ENCODE results near the gene RSRP1. TPM values are rescaled to one million over a fixed set of nuclear protein-coding genes. Genes with fewer than 3 reads are reported as not detected.
"Not testable (repeated sequence)": the region's sequence is repeated elsewhere in the genome, so short reads cannot be mapped to it uniquely, and the experiment has no call there.

Gene RSRP1
- total RNA-seq, 1 donor from 2014 or later = 46.4 TPM

DNA sequence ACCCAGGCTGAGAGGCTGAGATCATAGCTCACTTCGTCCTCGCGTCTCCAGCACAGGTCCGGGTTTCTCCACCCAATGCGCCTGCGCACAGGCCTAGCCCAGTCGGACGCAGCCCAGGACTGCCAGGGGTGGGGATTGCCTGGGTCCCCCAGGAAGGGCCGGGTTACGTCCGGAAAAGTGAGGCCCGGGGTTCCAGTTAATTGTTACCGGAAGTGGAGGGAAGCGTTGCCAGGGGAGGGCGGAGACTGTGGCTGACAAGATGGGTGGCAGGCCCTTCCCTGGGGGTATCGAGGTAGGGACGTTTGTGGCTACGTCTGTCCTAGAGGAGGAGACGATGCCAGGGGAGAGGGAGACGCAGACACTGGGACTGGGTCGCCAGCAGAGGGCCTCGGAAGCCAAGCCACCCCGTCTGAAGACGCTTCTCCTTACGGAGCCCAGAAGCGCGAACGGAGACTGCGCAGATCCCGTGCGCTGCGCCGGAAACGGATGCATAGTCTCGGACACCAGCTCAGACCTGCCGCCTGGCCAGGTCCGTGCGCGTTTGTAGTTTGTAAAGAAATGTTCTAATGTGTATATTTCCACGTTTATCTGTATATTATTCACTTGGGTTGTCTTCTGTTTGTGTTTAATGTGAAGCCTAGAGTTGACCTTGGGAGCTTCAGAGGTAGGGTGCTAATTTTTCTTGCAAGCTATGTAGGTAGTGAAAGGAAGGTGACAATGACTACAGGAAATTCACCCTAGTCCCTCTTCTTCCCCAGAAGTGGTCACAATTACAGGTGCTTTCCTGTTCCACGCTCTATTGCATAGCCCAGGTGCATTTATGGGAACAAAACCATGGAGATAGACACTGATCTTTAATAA, 7.3 kb downstream of the RSRP1 start:
- H3K9me3 ChIP-seq (ENCODE audit: control insufficient read depth in 3 of 3, low read length in 3 of 3) = no peaks in the 10 kb centered on the region
- H3K27me3 ChIP-seq (ENCODE audit: control insufficient read depth in 3 of 3, insufficient read depth in 3 of 3, low read length in 3 of 3) = no peaks in the 10 kb centered on the region
- peak overlapping the region; percentile 71 to 87 (median 81) for H3K4me3 ChIP-seq (ENCODE audit: low read length in 3 of 3)
- peak overlapping the region; percentile 93 for H3K27ac ChIP-seq (ENCODE audit: low read depth, low read length)
- H3K9ac ChIP-seq (ENCODE audit: low read depth in 1 of 3, low read length in 3 of 3) = peak overlapping the region; percentile 82 to 90 (median 87)
- peaks cover 18 to 27% (median 22%) of the 10 kb centered on the region in 3 donors for H3K36me3 ChIP-seq (ENCODE audit: control insufficient read depth in 3 of 3, insufficient read depth in 3 of 3, low read length in 3 of 3)
- H3K4me1 ChIP-seq (ENCODE audit: control insufficient read depth in 3 of 3, insufficient read depth in 3 of 3, low read length in 3 of 3) = peaks cover 25 to 43% (median 37%) of the 10 kb centered on the region in 3 donors

DNA sequence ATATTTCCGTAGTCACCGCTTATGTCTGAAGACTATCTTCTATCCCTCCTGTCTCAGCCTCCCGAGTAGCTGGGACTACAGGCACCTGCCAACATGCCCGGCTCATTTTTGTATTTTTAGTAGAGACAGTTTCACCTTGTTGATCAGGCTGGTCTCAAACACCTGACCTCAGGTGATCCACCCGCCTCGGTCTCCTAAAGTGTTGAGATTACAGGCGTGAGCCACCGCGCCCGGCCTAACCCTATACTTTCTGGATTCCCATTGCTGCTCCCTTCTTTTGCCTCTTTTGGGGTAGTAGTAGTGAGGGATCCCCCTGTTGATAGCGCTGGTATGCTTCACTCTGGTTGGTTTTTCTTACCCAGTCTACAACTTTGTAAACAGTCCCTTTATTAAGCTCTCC, 9.2 kb downstream of the RSRP1 start:
- H3K9me3 ChIP-seq (ENCODE audit: control insufficient read depth in 3 of 3, low read length in 3 of 3) = no peaks in the 10 kb centered on the region
- H3K4me3 ChIP-seq (ENCODE audit: low read length in 3 of 3) = no peak overlapping the region
- no peak overlapping the region for H3K9ac ChIP-seq (ENCODE audit: low read depth in 1 of 3, low read length in 3 of 3)
- no peaks in the 10 kb centered on the region for H3K27me3 ChIP-seq (ENCODE audit: control insufficient read depth in 3 of 3, insufficient read depth in 3 of 3, low read length in 3 of 3)
- H3K27ac ChIP-seq (ENCODE audit: low read depth, low read length) = peak overlapping the region; percentile 49
- H3K36me3 ChIP-seq (ENCODE audit: control insufficient read depth in 3 of 3, insufficient read depth in 3 of 3, low read length in 3 of 3) = peaks cover 7 to 12% (median 12%) of the 10 kb centered on the region in 3 donors
- H3K4me1 ChIP-seq (ENCODE audit: control insufficient read depth in 3 of 3, insufficient read depth in 3 of 3, low read length in 3 of 3) = peaks cover 30 to 39% (median 38%) of the 10 kb centered on the region in 3 donors

DNA sequence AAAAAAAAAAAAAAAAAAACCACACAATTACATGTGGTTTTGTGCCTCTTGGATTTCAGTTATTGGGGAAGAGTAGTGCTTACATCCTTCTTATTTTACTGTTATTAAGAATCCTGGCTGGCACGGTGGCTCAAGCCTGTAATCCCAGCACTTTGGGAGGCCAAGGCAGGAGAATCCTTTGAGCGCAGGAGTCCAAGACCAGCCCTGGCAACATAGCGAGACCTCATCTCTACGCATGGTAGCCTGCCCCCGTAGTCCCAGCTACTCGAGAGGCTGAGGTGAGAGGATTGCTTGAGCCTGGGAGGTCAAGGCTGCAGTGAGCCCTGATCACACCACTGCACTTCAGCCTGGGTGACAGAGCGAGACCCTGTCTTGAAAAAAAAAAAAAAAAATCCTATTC, 11.0 kb downstream of the RSRP1 start:
- H3K9ac ChIP-seq (ENCODE audit: low read depth in 1 of 3, low read length in 3 of 3); H3K27ac ChIP-seq (ENCODE audit: low read depth, low read length); H3K4me3 ChIP-seq (ENCODE audit: low read length in 3 of 3); H3K36me3 ChIP-seq (ENCODE audit: control insufficient read depth in 3 of 3, insufficient read depth in 3 of 3, low read length in 3 of 3); H3K9me3 ChIP-seq (ENCODE audit: control insufficient read depth in 3 of 3, low read length in 3 of 3); H3K27me3 ChIP-seq (ENCODE audit: control insufficient read depth in 3 of 3, insufficient read depth in 3 of 3, low read length in 3 of 3): not testable (repeated sequence)
- H3K4me1 ChIP-seq (ENCODE audit: control insufficient read depth in 3 of 3, insufficient read depth in 3 of 3, low read length in 3 of 3) = peaks cover 36 to 49% (median 46%) of the 10 kb centered on the region in 3 donors

DNA sequence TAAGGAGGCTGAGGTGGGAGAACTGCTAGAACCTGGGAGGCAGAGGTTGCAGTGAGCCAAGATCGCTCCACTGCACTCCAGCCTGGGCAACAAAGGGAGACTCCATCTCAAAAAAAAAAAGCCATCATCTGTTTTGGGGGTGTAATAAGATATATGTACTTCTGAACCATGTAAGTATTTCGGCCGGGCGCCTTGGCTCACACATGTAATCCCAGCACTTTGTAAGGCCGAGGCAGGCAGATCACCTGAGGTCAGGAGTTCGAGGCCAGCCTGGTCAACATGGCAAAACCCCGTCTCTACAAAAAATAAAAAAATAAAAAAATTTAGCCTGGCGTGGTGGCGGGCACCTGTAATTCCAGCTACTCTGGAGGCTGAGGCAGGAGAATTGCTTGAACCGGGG, 11.8 kb downstream of the RSRP1 start:
- H3K27ac ChIP-seq (ENCODE audit: low read depth, low read length) = peak overlapping the region; percentile 99
- H3K36me3 ChIP-seq (ENCODE audit: control insufficient read depth in 3 of 3, insufficient read depth in 3 of 3, low read length in 3 of 3); H3K4me3 ChIP-seq (ENCODE audit: low read length in 3 of 3); H3K9me3 ChIP-seq (ENCODE audit: control insufficient read depth in 3 of 3, low read length in 3 of 3); H3K27me3 ChIP-seq (ENCODE audit: control insufficient read depth in 3 of 3, insufficient read depth in 3 of 3, low read length in 3 of 3); H3K9ac ChIP-seq (ENCODE audit: low read depth in 1 of 3, low read length in 3 of 3): not testable (repeated sequence)
- peaks cover 33 to 44% (median 41%) of the 10 kb centered on the region in 3 donors for H3K4me1 ChIP-seq (ENCODE audit: control insufficient read depth in 3 of 3, insufficient read depth in 3 of 3, low read length in 3 of 3)

DNA sequence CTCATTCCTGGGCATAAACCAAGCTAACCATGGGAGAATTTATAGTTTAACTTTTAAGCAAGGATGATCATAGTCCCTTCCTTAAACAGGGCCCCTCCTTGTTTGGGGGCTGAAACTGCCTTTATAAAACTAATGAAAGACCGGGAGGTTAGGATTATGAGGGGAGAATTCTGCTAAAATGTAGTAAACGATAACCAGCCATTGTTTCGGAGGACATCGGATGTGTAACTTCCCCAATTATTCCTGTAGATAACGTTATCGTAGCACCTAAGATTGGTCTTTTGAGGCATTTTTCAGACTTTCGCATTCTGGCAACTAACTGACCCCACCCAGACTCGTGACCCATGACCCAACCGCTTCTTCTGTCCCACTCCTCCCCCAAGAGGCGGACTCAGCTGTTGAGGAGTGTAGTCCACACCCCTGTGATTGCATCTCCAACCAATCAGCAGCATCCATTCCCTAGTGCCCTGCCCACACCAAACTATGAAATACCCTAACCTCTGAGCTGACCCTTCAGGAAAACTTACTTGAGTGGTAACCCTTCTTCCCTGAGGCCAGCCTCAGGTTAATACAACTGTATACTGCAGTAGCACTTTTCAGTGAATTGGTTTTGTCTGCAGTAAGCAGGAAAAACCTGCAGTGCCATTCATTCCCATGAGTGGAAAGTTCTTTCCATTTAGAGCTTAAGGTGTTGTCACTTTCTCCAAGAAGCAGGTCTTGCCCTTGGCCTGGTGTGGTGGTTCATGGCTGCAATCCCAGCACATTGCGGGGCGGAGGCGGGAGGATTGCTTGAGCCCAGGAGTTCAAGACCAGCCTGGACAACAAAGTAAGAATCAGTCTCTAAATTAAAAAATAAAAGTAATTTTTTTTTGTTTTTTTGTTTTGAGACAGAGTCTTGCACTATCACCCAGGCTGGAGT, 14.1 kb downstream of the RSRP1 start:
- H3K27ac ChIP-seq (ENCODE audit: low read depth, low read length) = peak overlapping the region; percentile 99
- H3K4me3 ChIP-seq (ENCODE audit: low read length in 3 of 3) = peak overlapping the region; percentile 94 to 98 (median 94)
- peaks cover 5 to 27% (median 22%) of the 10 kb centered on the region in 3 donors for H3K36me3 ChIP-seq (ENCODE audit: control insufficient read depth in 3 of 3, insufficient read depth in 3 of 3, low read length in 3 of 3)
- no peaks in the 10 kb centered on the region for H3K9me3 ChIP-seq (ENCODE audit: control insufficient read depth in 3 of 3, low read length in 3 of 3)
- H3K27me3 ChIP-seq (ENCODE audit: control insufficient read depth in 3 of 3, insufficient read depth in 3 of 3, low read length in 3 of 3) = no peaks in the 10 kb centered on the region
- peak overlapping the region; percentile 93 to 99 (median 98) for H3K9ac ChIP-seq (ENCODE audit: low read depth in 1 of 3, low read length in 3 of 3)
- peaks cover 22 to 29% (median 29%) of the 10 kb centered on the region in 3 donors for H3K4me1 ChIP-seq (ENCODE audit: control insufficient read depth in 3 of 3, insufficient read depth in 3 of 3, low read length in 3 of 3)

DNA sequence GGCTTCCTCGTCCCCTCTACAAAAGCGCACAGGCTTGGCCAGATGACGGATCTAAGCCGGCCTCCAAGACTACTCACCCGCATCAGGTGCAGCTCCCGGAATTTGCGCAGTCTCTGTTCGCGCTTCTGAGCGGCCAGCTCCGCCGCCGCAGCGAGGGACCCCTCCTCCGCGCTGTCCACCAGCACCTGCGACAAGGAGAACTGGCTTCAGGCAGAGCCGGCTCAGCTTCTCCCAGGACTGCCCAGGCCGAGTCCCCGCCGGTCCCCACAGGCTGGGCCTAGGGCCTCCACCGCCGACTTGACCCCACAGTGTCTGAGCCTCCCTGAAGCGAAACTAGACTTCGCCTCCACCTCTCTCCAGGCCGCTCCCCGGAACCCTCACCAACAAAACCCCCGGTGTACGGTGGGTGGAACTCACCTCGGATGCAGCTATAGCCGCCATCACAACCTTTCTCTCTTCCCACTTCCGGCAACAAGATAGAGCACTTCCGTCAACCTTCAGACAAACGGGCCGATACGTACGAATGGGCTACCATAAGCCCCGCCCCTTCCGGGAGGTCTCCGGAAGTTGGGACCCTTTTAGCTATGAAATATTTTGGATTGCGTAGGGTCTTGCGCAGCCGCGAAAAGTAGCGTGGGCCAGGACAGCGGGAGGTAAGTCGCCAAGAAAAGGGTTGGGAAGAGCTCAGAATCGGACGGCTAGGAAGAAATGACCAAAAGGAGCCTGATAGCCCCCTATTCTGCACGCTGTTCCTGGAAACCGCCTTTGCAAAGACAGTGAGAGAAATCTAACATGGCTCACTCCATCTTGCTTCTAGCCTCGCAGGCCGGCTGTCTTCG, 15.0 kb downstream of the RSRP1 start, which contains the start of gene SYF2:
Gene SYF2 (minus strand): TSS at position 476 of the 839 bp plus-strand sequence. CDS start 35 bp downstream, at position 441.
- Histone ChIP-seq H3K27ac (ENCODE audit: low read depth, low read length) (peak within 1 kb of the TSS; percentile 99), H3K9ac (ENCODE audit: low read depth in 1 of 3, low read length in 3 of 3) (peak within 1 kb of the TSS; percentile 93 to 99 (median 98)), H3K36me3 (ENCODE audit: control insufficient read depth in 3 of 3, insufficient read depth in 3 of 3, low read length in 3 of 3) (peaks cover 10 to 36% (median 31%) of the 10 kb centered on the region in 3 donors), H3K27me3 (ENCODE audit: control insufficient read depth in 3 of 3, insufficient read depth in 3 of 3, low read length in 3 of 3) (no peaks in the 10 kb centered on the region), H3K4me1 (ENCODE audit: control insufficient read depth in 3 of 3, insufficient read depth in 3 of 3, low read length in 3 of 3) (peaks cover 22 to 28% (median 22%) of the 10 kb centered on the region in 3 donors), H3K9me3 (ENCODE audit: control insufficient read depth in 3 of 3, low read length in 3 of 3) (no peaks in the 10 kb centered on the region), H3K4me3 (ENCODE audit: low read length in 3 of 3) (peak within 1 kb of the TSS; percentile 94 to 98 (median 94))

DNA sequence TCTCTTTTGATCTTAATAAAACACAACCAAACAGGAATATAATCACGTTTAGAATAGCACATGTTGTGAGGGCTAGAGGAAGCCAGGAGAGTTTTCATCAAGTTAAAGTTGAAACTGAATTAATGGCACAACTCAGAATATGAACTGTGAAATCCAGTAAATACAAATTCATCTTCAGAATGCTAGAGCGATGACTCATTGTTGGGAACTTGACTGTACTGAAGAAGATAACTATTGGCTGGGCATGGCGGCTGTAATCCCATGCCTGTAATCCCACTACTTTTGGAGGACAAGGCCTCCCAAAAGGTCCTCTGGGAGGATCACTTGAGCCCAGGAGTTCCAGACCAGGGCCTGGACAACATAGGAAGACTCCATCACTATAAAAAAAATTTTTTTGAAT, 23.8 kb downstream of the RSRP1 start:
- Histone ChIP-seq H3K27ac (ENCODE audit: low read depth, low read length) (no peak overlapping the region), H3K9ac (ENCODE audit: low read depth in 1 of 3, low read length in 3 of 3) (no peak overlapping the region), H3K27me3 (ENCODE audit: control insufficient read depth in 3 of 3, insufficient read depth in 3 of 3, low read length in 3 of 3) (no peaks in the 10 kb centered on the region), H3K9me3 (ENCODE audit: control insufficient read depth in 3 of 3, low read length in 3 of 3) (no peaks in the 10 kb centered on the region), H3K4me3 (ENCODE audit: low read length in 3 of 3) (no peak overlapping the region), H3K4me1 (ENCODE audit: control insufficient read depth in 3 of 3, insufficient read depth in 3 of 3, low read length in 3 of 3) (no peaks in the 10 kb centered on the region), H3K36me3 (ENCODE audit: control insufficient read depth in 3 of 3, insufficient read depth in 3 of 3, low read length in 3 of 3) (peaks cover 47 to 78% (median 65%) of the 10 kb centered on the region in 3 donors)

DNA sequence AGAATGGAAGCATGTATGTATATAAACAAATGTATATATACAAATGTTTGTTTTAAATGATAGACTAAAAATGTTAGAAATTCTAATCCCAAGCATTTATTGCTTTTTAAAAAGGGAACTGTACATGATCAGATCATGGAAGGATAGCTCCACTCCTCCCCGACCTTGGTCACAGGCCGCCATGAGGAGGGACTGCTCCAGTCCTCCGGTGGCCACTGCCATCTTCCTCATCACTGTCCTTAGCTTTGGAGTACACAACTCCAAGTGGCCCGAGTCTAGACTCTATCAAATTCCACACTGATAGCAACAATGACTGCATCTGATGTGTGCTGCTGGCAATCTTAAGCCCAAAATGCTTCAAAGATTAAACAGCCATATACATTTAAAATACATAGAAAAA, 24.6 kb downstream of the RSRP1 start:
- Histone ChIP-seq H3K9me3 (ENCODE audit: control insufficient read depth in 3 of 3, low read length in 3 of 3) (no peaks in the 10 kb centered on the region), H3K36me3 (ENCODE audit: control insufficient read depth in 3 of 3, insufficient read depth in 3 of 3, low read length in 3 of 3) (peaks cover 43 to 69% (median 57%) of the 10 kb centered on the region in 3 donors), H3K4me1 (ENCODE audit: control insufficient read depth in 3 of 3, insufficient read depth in 3 of 3, low read length in 3 of 3) (no peaks in the 10 kb centered on the region), H3K27me3 (ENCODE audit: control insufficient read depth in 3 of 3, insufficient read depth in 3 of 3, low read length in 3 of 3) (no peaks in the 10 kb centered on the region), H3K4me3 (ENCODE audit: low read length in 3 of 3) (no peak overlapping the region), H3K27ac (ENCODE audit: low read depth, low read length) (no peak overlapping the region), H3K9ac (ENCODE audit: low read depth in 1 of 3, low read length in 3 of 3) (no peak overlapping the region)

DNA sequence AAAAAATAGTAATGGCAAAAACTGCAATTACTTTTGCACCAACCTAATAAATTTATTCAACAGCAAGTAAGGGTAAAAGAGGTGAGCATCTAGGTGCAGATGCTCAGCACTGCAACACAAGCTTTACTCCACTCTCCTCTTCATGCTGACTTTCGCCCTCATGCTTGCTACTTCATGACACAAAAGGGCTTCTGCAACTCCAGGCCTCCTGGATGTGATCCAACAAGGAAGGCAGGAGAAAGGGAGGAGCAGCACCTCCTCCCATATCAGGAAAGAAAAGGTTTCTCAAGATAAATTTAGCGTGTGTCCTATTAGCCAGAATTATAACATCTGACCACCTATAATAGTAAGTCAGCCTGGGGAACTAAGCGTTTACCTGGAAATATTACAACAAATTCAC, 26.6 kb downstream of the RSRP1 start:
- Histone ChIP-seq H3K9ac (ENCODE audit: low read depth in 1 of 3, low read length in 3 of 3) (no peak overlapping the region), H3K36me3 (ENCODE audit: control insufficient read depth in 3 of 3, insufficient read depth in 3 of 3, low read length in 3 of 3) (peaks cover 32 to 54% (median 45%) of the 10 kb centered on the region in 3 donors), H3K4me1 (ENCODE audit: control insufficient read depth in 3 of 3, insufficient read depth in 3 of 3, low read length in 3 of 3) (no peaks in the 10 kb centered on the region), H3K27me3 (ENCODE audit: control insufficient read depth in 3 of 3, insufficient read depth in 3 of 3, low read length in 3 of 3) (no peaks in the 10 kb centered on the region), H3K9me3 (ENCODE audit: control insufficient read depth in 3 of 3, low read length in 3 of 3) (no peaks in the 10 kb centered on the region), H3K27ac (ENCODE audit: low read depth, low read length) (no peak overlapping the region), H3K4me3 (ENCODE audit: low read length in 3 of 3) (no peak overlapping the region)
